HepG2 (cell line): Measurements from ENCODE around the gene SIK2. TPM values are rescaled to one million over a fixed set of nuclear protein-coding genes. Genes with fewer than 3 reads are reported as not detected.

Source experiments
- ATAC-seq: fragments of 200-7000 bp; cut with Tn5 transposase; 3 replicates; pipeline ENCODE4 v1.9.1; 2020; ENCODE audit warnings: mild to moderate bottlenecking, moderate library complexity
- BruUV-seq: library from RNA; stranded (reverse); fragments of 400-500 nt; replicated peaks from 2 replicates; lab custom pipeline; 2021; lab: Mats Ljungman, UMichigan
- CTCF ChIA-PET: fragments of 300-600 bp; formaldehyde crosslinking; extraction: SDS; loops from one replicate; lab custom pipeline; 2021; ENCODE audit warnings: low total read pairs, inconsistent platforms, low intra/inter-chr PET ratio; lab: Yijun Ruan, JAX
- POLR2A ChIA-PET: fragments of 350-600 bp; sonication (Branson Sonifier 250); formaldehyde crosslinking; loops from one replicate; lab custom pipeline; 2020; ENCODE audit warnings: antibody characterized with exemption, inconsistent platforms; lab: Yijun Ruan, JAX
- DNase-seq: peaks from one replicate; pipeline ENCODE4 v3.0.0-alpha.2; 2015; ENCODE audit warnings: low spot score
- FAIRE-seq: peaks from 3 replicates; lab custom pipeline; 2011; peaks lifted over from hg19 to GRCh38; lab: Jason Lieb, UNC
- H2AFZ ChIP-seq: one replicate; pipeline ENCODE4 v1.6.1; 2011; ENCODE audit warnings: low read length, inconsistent platforms
- H3K27ac ChIP-seq: fragments of 300-600 bp; 3 replicates; pipeline ENCODE4 v1.8.0; 2011; ENCODE audit warnings: mixed run types, mild to moderate bottlenecking, mixed read lengths, low read length, inconsistent platforms; ENCODE audit not compliant: insufficient read depth; ENCODE audit errors: extremely low read length
- H3K27me3 ChIP-seq, 2 experiments: fragments of 200-600 bp in 1 of 2; 2 replicates in 1 of 2; 3 replicates in 1 of 2; pipeline versions ENCODE4 v1.6.0 to v1.8.0; 2011; ENCODE audit warnings: low read length in 2 of 2, mild to moderate bottlenecking in 2 of 2, moderate library complexity in 2 of 2, inconsistent platforms in 1 of 2; ENCODE audit not compliant: insufficient read depth in 2 of 2, control insufficient read depth in 1 of 2
- H3K36me3 ChIP-seq, 2 experiments: fragments of 200-600 bp in 1 of 2; replicated peaks in 1 of 2; 2 replicates in 1 of 2; 3 replicates in 1 of 2; pipeline versions ENCODE4 v1.5.1 to v1.8.0; 2011; ENCODE audit warnings: low read length in 2 of 2, inconsistent platforms in 1 of 2; ENCODE audit not compliant: insufficient read depth in 2 of 2, control insufficient read depth in 1 of 2
- H3K4me1 ChIP-seq: 2 replicates; pipeline ENCODE4 v1.5.1; 2012; ENCODE audit warnings: low read length, inconsistent platforms; ENCODE audit not compliant: insufficient read depth
- H3K4me2 ChIP-seq: 2 replicates; pipeline ENCODE4 v1.6.0; 2011; ENCODE audit warnings: low read depth, low read length, inconsistent platforms
- H3K4me3 ChIP-seq, 3 experiments: fragments of 200-600 bp in 1 of 3; sonication (generic), shearing (Covaris generic) in 1 of 3; replicated peaks in 1 of 3; 2 replicates each; pipeline ENCODE4 v1.5.1; 2011 to 2016; ENCODE audit warnings: low read length in 3 of 3, inconsistent platforms in 2 of 3, low read depth in 2 of 3, mild to moderate bottlenecking in 2 of 3, control low read depth in 1 of 3, mixed read lengths in 1 of 3; ENCODE audit not compliant: insufficient read depth in 1 of 3
- H3K79me2 ChIP-seq: one replicate; pipeline ENCODE4 v1.6.1; 2011; ENCODE audit warnings: low read length, inconsistent platforms; ENCODE audit not compliant: insufficient read depth
- H3K9ac ChIP-seq: 2 replicates; pipeline ENCODE4 v1.6.0; 2011; ENCODE audit warnings: mild to moderate bottlenecking, low read depth, low read length, inconsistent platforms; ENCODE audit not compliant: insufficient read depth
- H3K9me3 ChIP-seq: 2 replicates; pipeline ENCODE4 v1.5.1; 2012; ENCODE audit warnings: mild to moderate bottlenecking, low read length
- H4K20me1 ChIP-seq: 2 replicates; pipeline ENCODE4 v1.6.0; 2011; ENCODE audit warnings: inconsistent platforms, mild to moderate bottlenecking, low read length, moderate library complexity; ENCODE audit not compliant: insufficient read depth
- ATF2 ChIP-seq: sonication (generic); formaldehyde crosslinking; IDR thresholded peaks from 2 replicates; pipeline ENCODE4 v1.4.0; 2020; ENCODE audit warnings: missing genetic modification reagents
- ATF7-NPFF ChIP-seq: sonication (generic); formaldehyde crosslinking; IDR thresholded peaks from 2 replicates; pipeline ENCODE4 v1.8.1; 2023; ENCODE audit warnings: mild to moderate bottlenecking, low read depth, missing genetic modification reagents, moderate library complexity
- DMTF1 ChIP-seq: sonication (generic); formaldehyde crosslinking; IDR thresholded peaks from 2 replicates; pipeline ENCODE4 v1.4.0; 2020; ENCODE audit warnings: mild to moderate bottlenecking, missing genetic modification reagents
- EHMT2 ChIP-seq: fragments of 200-600 bp; sonication (generic); IDR thresholded peaks from 2 replicates; pipeline ENCODE4 v1.7.0; 2017; ENCODE audit warnings: antibody characterized with exemption, low read depth, low read length, borderline replicate concordance
- KDM5A ChIP-seq: fragments of 200-600 bp; sonication (generic); IDR thresholded peaks from 2 replicates; pipeline ENCODE4 v1.7.0; 2018; ENCODE audit warnings: antibody characterized with exemption, mild to moderate bottlenecking, low read length, borderline replicate concordance
- KLF13 ChIP-seq: sonication (generic); formaldehyde crosslinking; IDR thresholded peaks from 2 replicates; pipeline ENCODE4 v1.4.0; 2020; ENCODE audit warnings: mild to moderate bottlenecking, missing genetic modification reagents
- MLX ChIP-seq: IDR thresholded peaks from 2 replicates; pipeline ENCODE4 v1.6.1; 2016
- MTA1 ChIP-seq: sonication (generic); formaldehyde crosslinking; IDR thresholded peaks from 2 replicates; pipeline ENCODE4 v1.4.0; 2020; ENCODE audit warnings: missing genetic modification reagents, mild to moderate bottlenecking, borderline replicate concordance
- NBN ChIP-seq: fragments of 450-650 bp; conservative IDR thresholded peaks from 2 replicates; pipeline ENCODE4 v1.6.1; 2017
- NRL ChIP-seq: sonication (generic); formaldehyde crosslinking; IDR thresholded peaks from 2 replicates; pipeline ENCODE4 v1.5.0; 2020; ENCODE audit warnings: missing genetic modification reagents, mild to moderate bottlenecking, moderate library complexity, borderline replicate concordance
- PHF5A ChIP-seq: IDR thresholded peaks from one replicate; pipeline ENCODE4 v1.6.1; 2018; ENCODE audit warnings: low read depth, missing genetic modification reagents; ENCODE audit not compliant: unreplicated experiment
- REPIN1 ChIP-seq: sonication (generic); formaldehyde crosslinking; IDR thresholded peaks from 2 replicates; pipeline ENCODE4 v1.8.0; 2022; ENCODE audit warnings: missing genetic modification reagents, low read depth, mild to moderate bottlenecking, borderline replicate concordance
- RFX5 ChIP-seq: IDR thresholded peaks from 2 replicates; pipeline ENCODE4 v1.6.1; 2011; ENCODE audit warnings: low read depth, low read length, improper control_type of control experiment
- SRSF4 ChIP-seq: fragments of 200-400 bp; formaldehyde crosslinking; IDR thresholded peaks from one replicate; pipeline ENCODE4 v1.6.1; 2018; ENCODE audit warnings: mild to moderate bottlenecking, low read depth, low read length, moderate library complexity; ENCODE audit not compliant: poor library complexity, severe bottlenecking
- TRIM22 ChIP-seq: fragments of 450-650 bp; IDR thresholded peaks from 2 replicates; pipeline ENCODE4 v1.6.1; 2017
- ZFP37 ChIP-seq: sonication (generic); formaldehyde crosslinking; IDR thresholded peaks from 2 replicates; pipeline ENCODE4 v1.4.0; 2020; ENCODE audit warnings: missing genetic modification reagents, borderline replicate concordance
- ZMYM2 ChIP-seq: sonication (generic); formaldehyde crosslinking; IDR thresholded peaks from 2 replicates; pipeline ENCODE4 v1.8.0; 2022; ENCODE audit warnings: mild to moderate bottlenecking, missing genetic modification reagents
- ZNF3 ChIP-seq: IDR thresholded peaks from 2 replicates; pipeline ENCODE4 v1.7.0; 2017; ENCODE audit warnings: inconsistent platforms
- ZNF781 ChIP-seq: sonication (generic); formaldehyde crosslinking; IDR thresholded peaks from 2 replicates; pipeline ENCODE4 v1.5.1; 2020; ENCODE audit warnings: borderline replicate concordance, mild to moderate bottlenecking, missing genetic modification reagents; ENCODE audit errors: not compliant biosample characterization
- ZNF883 ChIP-seq: sonication (generic); formaldehyde crosslinking; IDR thresholded peaks from 2 replicates; pipeline ENCODE4 v1.5.1; 2020; ENCODE audit warnings: mild to moderate bottlenecking, missing genetic modification reagents; ENCODE audit errors: not compliant biosample characterization
- WGBS: methylation state at CpG from one replicate; pipeline ENCODE4 v1.1.6; 2017; ENCODE audit warnings: low lambda C conversion rate; 5-methylcytosine and 5-hydroxymethylcytosine counted together
- in situ Hi-C: cut with HindIII; loops from 2 replicates; pipeline ENCODE4 v1.10.0; 2017; ENCODE audit warnings: low pct_unique_long_range_greater_than_20kb; ENCODE audit not compliant: extremely low pct_ligation_motif_present
- intact Hi-C: fragments of 100-400 bp; cut with micrococcal nuclease; formaldehyde crosslinking; loops from one replicate; pipeline ENCODE4 v1.10.0; 2022; ENCODE audit not compliant: unreplicated experiment
- polyA plus RNA-seq, 8 experiments: library from polyadenylated mRNA; depleted of rRNA in 3 of 8; stranded (reverse) in 7 of 8; unstranded in 1 of 8; fragments of >200 nt; fragmentation: Illumina TruSeq in 4 of 8; extraction: Trizol in 4 of 8; gene quantifications; 2 replicates each; pipeline versions ENCODE4 v1.2.1 to v1.2.3, GENCODE V29; 2011 to 2016; ENCODE audit warnings: low read depth in 4 of 8, missing spikeins in 1 of 8, mixed read lengths in 1 of 8; ENCODE audit not compliant: insufficient read depth in 1 of 8
- total RNA-seq, 5 experiments: library from RNA; depleted of rRNA; stranded (reverse); fragments of >200 nt; fragmentation: Illumina TruSeq; extraction: Trizol; gene quantifications; 2 replicates each; pipeline ENCODE4 v1.2.3, GENCODE V29; 2016; ENCODE audit warnings: low read depth in 1 of 5

SIK2 gene
- total and polyA plus RNA-seq, 2 of the 13 experiments (the other 11 are each of a cell fraction or from before 2014, with no cell fraction given) = 8.1 to 15.4 TPM

GRCh38 chr11:111623527-111624030 lies 21.3 kb downstream of the SIK2 start:
- no TSS peak for BruUV-seq
- ChIA-PET CTCF (no interaction called here), POLR2A (interaction anchor here (0.6 to 1.0 kb wide), 4 partner anchors 9 to 155 kb away, joined by 3 to 5 read pairs (median 4); no protein-coding TSS in a partner anchor)
- H2AFZ ChIP-seq = no peak overlapping the region
- DNase-seq (peak; percentile 86), FAIRE-seq (peak; percentile 82), ATAC-seq (peak; percentile 97)
- H3K4me1 ChIP-seq = peaks cover 52% of the 10 kb centered on the region
- H4K20me1 ChIP-seq = no peaks in the 10 kb centered on the region
- no peaks in the 10 kb centered on the region for H3K9me3 ChIP-seq
- no peak overlapping the region for H3K4me3 ChIP-seq
- peak overlapping the region; percentile 38 for H3K27ac ChIP-seq
- H3K79me2 ChIP-seq = no peaks in the 10 kb centered on the region
- peak overlapping the region; percentile 40 for H3K4me2 ChIP-seq
- intact Hi-C loops (no loop called here), in situ Hi-C loops (no loop called here)
- H3K36me3 ChIP-seq = peaks cover 0 to 11% of the 10 kb centered on the region in 2 experiments; a peak in 2 of 5 replicates
- no peak overlapping the region for H3K9ac ChIP-seq
- 39% methylated on average over 4 of the region's 4 CpGs for WGBS
- no peaks in the 10 kb centered on the region for H3K27me3 ChIP-seq
- TF ChIP-seq ZNF3 (CRISPR knock-in tag) (no peak), ZMYM2 (no peak), ZNF781 (CRISPR knock-in tag) (no peak), KDM5A (no peak), KLF13 (CRISPR knock-in tag) (no peak), PHF5A (CRISPR knock-in tag) (no peak), SRSF4 (no peak), NRL (CRISPR knock-in tag) (no peak), EHMT2 (peak; percentile 53; the same call in 1 of the 2 replicates), DMTF1 (CRISPR knock-in tag) (no peak), MLX (CRISPR knock-in tag) (no peak), REPIN1 (CRISPR knock-in tag) (0 out of 2 replicates have a peak, but pooled peaks have one; percentile 51), MTA1 (CRISPR knock-in tag) (no peak), ATF7-NPFF (CRISPR knock-in tag) (no peak), TRIM22 (no peak), RFX5 (peak; percentile 66; the same call in 1 of the 2 replicates), ZFP37 (CRISPR knock-in tag) (no peak), NBN (no peak), ATF2 (CRISPR knock-in tag) (0 out of 2 replicates have a peak, but pooled peaks have one; percentile 23), ZNF883 (CRISPR knock-in tag) (no peak)
